WERI-Rb-1 (cell line): ENCODE measurements around the gene HECTD2.
"Not testable (repeated sequence)": the region's sequence is repeated elsewhere in the genome, so short reads cannot be mapped to it uniquely, and the experiment has no call there.

Source experiments
- DNase-seq: peaks from one replicate; pipeline ENCODE4 v3.0.0-alpha.2; 2020
- H3K27ac ChIP-seq: fragments of 250-450 bp; sonication (Bioruptor Pico); 2 replicates; pipeline ENCODE4 v1.5.1; 2020; ENCODE audit warnings: mild to moderate bottlenecking, moderate library complexity
- H3K27me3 ChIP-seq: fragments of 250-450 bp; sonication (Bioruptor Pico); 2 replicates; pipeline ENCODE4 v1.5.1; 2021; ENCODE audit warnings: mild to moderate bottlenecking, low read depth, moderate library complexity; ENCODE audit not compliant: insufficient read depth, severe bottlenecking
- H3K36me3 ChIP-seq: fragments of 250-450 bp; sonication (Bioruptor Pico); 2 replicates; pipeline ENCODE4 v1.5.1; 2020; ENCODE audit warnings: mild to moderate bottlenecking, moderate library complexity
- H3K4me3 ChIP-seq: 2 replicates; pipeline ENCODE4 v1.5.1; 2011; ENCODE audit warnings: low read depth, mild to moderate bottlenecking, control low read depth, low read length
- H3K9me3 ChIP-seq: fragments of 250-450 bp; sonication (Bioruptor Pico); 2 replicates; pipeline ENCODE4 v1.5.1; 2021; ENCODE audit warnings: mild to moderate bottlenecking, moderate library complexity; ENCODE audit not compliant: severe bottlenecking
- TF ChIP-seq, protein P1 (sequence below): IDR thresholded peaks from 2 replicates; pipeline ENCODE4 v1.5.1; 2011; ENCODE audit warnings: low read depth, mild to moderate bottlenecking, control low read depth, inconsistent platforms, low read length

Gene HECTD2

DNA sequence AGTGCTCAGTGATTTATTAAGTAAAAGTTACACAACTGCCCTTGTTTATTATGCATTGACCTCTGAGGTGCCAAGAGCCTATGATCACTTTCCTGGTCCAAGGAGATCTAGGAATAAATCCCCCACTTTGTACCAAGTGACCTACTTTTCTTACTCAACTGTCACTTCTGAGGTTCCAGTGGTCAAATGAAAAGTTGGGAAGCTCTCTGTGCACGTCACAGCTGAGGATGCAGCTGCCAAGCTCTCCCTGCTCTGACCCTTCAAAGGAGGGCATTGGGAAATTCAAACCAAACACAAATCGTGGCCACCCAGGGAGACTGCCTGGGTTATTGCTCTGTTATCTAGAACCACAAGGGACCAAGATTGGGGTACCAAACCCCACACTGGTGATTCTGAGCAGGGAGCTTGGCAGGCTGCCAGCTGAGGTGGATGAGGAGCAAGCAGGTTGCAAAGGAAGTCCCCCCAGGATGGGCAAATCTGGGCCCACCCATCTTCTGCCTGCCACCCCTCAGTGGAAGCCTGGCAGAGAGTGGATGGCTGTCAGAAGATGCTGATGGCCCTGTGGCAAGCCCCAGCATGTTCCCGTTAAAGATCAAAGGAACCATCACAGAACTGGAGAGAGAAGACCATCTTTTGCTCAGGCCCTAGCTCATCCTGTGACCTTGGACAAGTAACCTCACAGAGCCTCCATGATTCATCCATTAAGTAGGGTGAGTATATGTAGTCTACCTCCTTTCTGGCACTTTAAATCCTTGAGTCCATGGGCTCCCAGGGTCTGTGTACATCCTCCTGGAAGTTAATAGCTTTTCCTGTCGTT, 116.0 kb downstream of the HECTD2 start:
- no peak overlapping the region for H3K27ac ChIP-seq
- H3K27me3 ChIP-seq: no peaks in the 10 kb centered on the region
- TF ChIP-seq, protein P1, sequence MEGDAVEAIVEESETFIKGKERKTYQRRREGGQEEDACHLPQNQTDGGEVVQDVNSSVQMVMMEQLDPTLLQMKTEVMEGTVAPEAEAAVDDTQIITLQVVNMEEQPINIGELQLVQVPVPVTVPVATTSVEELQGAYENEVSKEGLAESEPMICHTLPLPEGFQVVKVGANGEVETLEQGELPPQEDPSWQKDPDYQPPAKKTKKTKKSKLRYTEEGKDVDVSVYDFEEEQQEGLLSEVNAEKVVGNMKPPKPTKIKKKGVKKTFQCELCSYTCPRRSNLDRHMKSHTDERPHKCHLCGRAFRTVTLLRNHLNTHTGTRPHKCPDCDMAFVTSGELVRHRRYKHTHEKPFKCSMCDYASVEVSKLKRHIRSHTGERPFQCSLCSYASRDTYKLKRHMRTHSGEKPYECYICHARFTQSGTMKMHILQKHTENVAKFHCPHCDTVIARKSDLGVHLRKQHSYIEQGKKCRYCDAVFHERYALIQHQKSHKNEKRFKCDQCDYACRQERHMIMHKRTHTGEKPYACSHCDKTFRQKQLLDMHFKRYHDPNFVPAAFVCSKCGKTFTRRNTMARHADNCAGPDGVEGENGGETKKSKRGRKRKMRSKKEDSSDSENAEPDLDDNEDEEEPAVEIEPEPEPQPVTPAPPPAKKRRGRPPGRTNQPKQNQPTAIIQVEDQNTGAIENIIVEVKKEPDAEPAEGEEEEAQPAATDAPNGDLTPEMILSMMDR: no peak
- no peak overlapping the region for H3K4me3 ChIP-seq
- no peaks in the 10 kb centered on the region for H3K9me3 ChIP-seq
- no peak for DNase-seq
- no peaks in the 10 kb centered on the region for H3K36me3 ChIP-seq

GRCh38 chr10:91528080-91528479, 117.9 kb downstream of the HECTD2 start:
- H3K4me3 ChIP-seq: no peak overlapping the region
- no peaks in the 10 kb centered on the region for H3K36me3 ChIP-seq
- no peak for DNase-seq
- H3K27me3 ChIP-seq: no peaks in the 10 kb centered on the region
- H3K27ac ChIP-seq: no peak overlapping the region
- TF ChIP-seq, protein P1: no peak
- H3K9me3 ChIP-seq: no peaks in the 10 kb centered on the region

- DNase-seq: no peak
- TF ChIP-seq, protein P1: no peak
- Histone ChIP-seq H3K4me3 (no peak overlapping the region), H3K36me3 (no peaks in the 10 kb centered on the region), H3K27me3 (no peaks in the 10 kb centered on the region), H3K9me3 (no peaks in the 10 kb centered on the region), H3K27ac (no peak overlapping the region)
Observed at GRCh38 chr10:91528768-91529167, 118.6 kb downstream of the HECTD2 start.

DNA sequence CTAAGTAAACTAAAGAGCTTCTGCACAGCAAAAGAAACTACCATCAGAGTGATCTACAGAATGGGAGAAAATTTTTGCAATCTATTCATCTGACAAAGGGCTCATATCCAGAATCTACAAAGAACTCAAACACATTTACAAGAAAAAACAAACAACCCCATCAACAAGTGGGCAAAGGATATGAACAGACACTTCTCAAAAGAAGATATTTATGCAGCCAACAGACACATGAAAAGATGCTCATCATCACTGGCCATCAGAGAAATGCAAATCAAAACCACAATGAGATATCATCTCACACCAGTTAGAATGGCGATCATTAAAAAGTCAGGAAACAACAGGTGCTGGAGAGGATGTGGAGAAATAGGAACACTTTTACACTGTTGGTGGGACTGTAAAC, 124.6 kb downstream of the HECTD2 start:
- not testable (repeated sequence) for H3K4me3 ChIP-seq, H3K36me3 ChIP-seq, H3K9me3 ChIP-seq, H3K27me3 ChIP-seq, H3K27ac ChIP-seq, DNase-seq

DNA sequence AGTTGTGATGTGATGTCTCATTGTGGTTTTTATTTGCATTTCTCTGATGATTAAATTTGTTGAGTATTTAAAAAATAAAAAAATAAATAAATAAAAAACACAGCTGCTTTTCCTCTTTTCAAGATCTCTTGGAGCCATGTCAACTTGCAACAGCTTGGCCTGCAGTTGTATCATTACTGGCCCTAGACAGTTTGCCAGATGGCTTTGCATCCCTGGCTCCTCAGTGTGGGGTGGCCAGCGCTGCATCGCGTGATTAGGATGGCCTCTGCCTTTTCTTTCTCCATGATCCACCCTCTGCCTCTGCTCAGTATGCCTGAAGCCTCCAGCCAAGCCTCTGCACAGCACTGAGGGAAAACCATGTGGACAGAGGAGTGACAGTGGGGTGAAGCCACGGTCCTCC, 126.0 kb downstream of the HECTD2 start:
- Histone ChIP-seq H3K27ac (no peak overlapping the region), H3K4me3 (no peak overlapping the region), H3K9me3 (no peaks in the 10 kb centered on the region), H3K36me3 (no peaks in the 10 kb centered on the region), H3K27me3 (no peaks in the 10 kb centered on the region)
- TF ChIP-seq, protein P1: no peak
- no peak for DNase-seq

DNA sequence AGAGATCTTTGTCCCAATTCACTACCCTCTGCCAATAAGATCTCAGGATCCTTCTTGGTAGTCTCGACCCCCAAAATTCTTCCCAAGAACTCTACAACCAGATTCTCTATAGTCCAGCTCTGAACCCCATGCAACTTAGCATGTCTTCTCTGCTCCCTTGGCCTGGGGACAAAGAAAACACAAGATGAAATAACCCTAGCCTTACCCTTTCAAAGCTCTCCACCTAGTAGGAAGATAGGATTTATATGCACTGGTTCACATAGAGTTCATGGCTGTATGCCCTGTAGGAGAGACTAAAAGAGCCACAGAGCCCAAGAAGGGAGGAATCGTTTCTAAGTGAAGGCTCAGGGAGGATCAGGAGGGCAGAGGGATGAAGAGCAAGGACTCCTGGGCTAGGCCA, 126.6 kb downstream of the HECTD2 start:
- Histone ChIP-seq H3K36me3 (no peaks in the 10 kb centered on the region), H3K4me3 (no peak overlapping the region), H3K27me3 (no peaks in the 10 kb centered on the region), H3K27ac (no peak overlapping the region), H3K9me3 (no peaks in the 10 kb centered on the region)
- no peak for DNase-seq
- TF ChIP-seq, protein P1: no peak
